OCI-LY3 (cell line): ENCODE measurements around the gene KCNA10.

Experiments used
- CTCF ChIP-seq: fragments of 200-600, 300-600 bp; sonication (generic); IDR thresholded peaks from 2 replicates; pipeline ENCODE4 v1.5.1; 2014; ENCODE audit warnings: antibody characterized with exemption, low read length, low read depth
- EZH2phosphoT487 ChIP-seq: fragments of 200-600 bp; shearing (Covaris generic); IDR thresholded peaks from 2 replicates; pipeline ENCODE4 v1.6.1; 2018; ENCODE audit warnings: antibody characterized with exemption, mixed run types, low read depth

- TF ChIP-seq EZH2phosphoT487 (no peak), CTCF (no peak)
Observed at GRCh38 chr1:110503471-110503870, 15.5 kb downstream of the KCNA10 start.
